GM19455 (cell line): Measurements from ENCODE around the gene RNU1-3.
"Not testable (repeated sequence)": the region's sequence is repeated elsewhere in the genome, so short reads cannot be mapped to it uniquely, and the experiment has no call there.

Experiments
- ATAC-seq: cut with Tn5 transposase; IDR thresholded peaks from one replicate; pipeline ENCODE4 v1.9.1; 2021; ENCODE audit not compliant: unreplicated experiment

RNU1-3 gene

GRCh38 chr1:16641159-16641975, 25.4 kb downstream of the RNU1-3 start:
- not testable (repeated sequence) for ATAC-seq

GRCh38 chr1:16639091-16640031, 27.4 kb downstream of the RNU1-3 start:
- not testable (repeated sequence) for ATAC-seq

GRCh38 chr1:16637941-16638778, 28.6 kb downstream of the RNU1-3 start:
- ATAC-seq, result not testable (repeated sequence)

GRCh38 chr1:16636551-16637195, 30.1 kb downstream of the RNU1-3 start:
- ATAC-seq, result not testable (repeated sequence)

- not testable (repeated sequence) for ATAC-seq
These were observed 30.8 kb downstream of the RNU1-3 start for GRCh38 chr1:16635959-16636358.

GRCh38 chr1:16633540-16634282, 33.0 kb downstream of the RNU1-3 start:
- not testable (repeated sequence) for ATAC-seq

- not testable (repeated sequence) for ATAC-seq
These were observed 34.5 kb downstream of the RNU1-3 start for GRCh38 chr1:16632044-16632850.

- ATAC-seq, result no peak
These were observed 35.3 kb downstream of the RNU1-3 start for GRCh38 chr1:16631248-16632043.

GRCh38 chr1:16630661-16631247, 36.0 kb downstream of the RNU1-3 start:
- ATAC-seq, result no peak

GRCh38 chr1:16629916-16630530, 36.7 kb downstream of the RNU1-3 start:
- not testable (repeated sequence) for ATAC-seq

GRCh38 chr1:16628361-16629111, 38.2 kb downstream of the RNU1-3 start:
- no peak for ATAC-seq

GRCh38 chr1:16626409-16626983, 40.3 kb downstream of the RNU1-3 start:
- not testable (repeated sequence) for ATAC-seq

GRCh38 chr1:16625497-16626408, 41.0 kb downstream of the RNU1-3 start:
- no peak for ATAC-seq

GRCh38 chr1:16623812-16624719, 42.7 kb downstream of the RNU1-3 start:
- not testable (repeated sequence) for ATAC-seq
